ENCODE results near the gene KHDC4. TPM values are rescaled to one million over a fixed set of nuclear protein-coding genes. Genes with fewer than 3 reads are reported as not detected.

KHDC4 gene
- total and polyA plus RNA-seq, 2 of the 13 experiments (the other 11 are each of a cell fraction or from before 2014, with no cell fraction given): 33.5 to 92.0 TPM

- TF ChIP-seq MEIS1 (CRISPR knock-in tag; IDR thresholded peaks at IDR 0.05; ENCODE audit: borderline replicate concordance): peak; percentile 81; the same call in 1 of the 2 replicates
- no peak for TF ChIP-seq NRL (CRISPR knock-in tag; IDR thresholded peaks at IDR 0.05; ENCODE audit: borderline replicate concordance)
- peak; percentile 20; the same call in 1 of the 2 replicates for TF ChIP-seq IRF2 (CRISPR knock-in tag; IDR thresholded peaks at IDR 0.05)
- TF ChIP-seq MIER3 (CRISPR knock-in tag; IDR thresholded peaks at IDR 0.05; ENCODE audit: borderline replicate concordance): 0 out of 2 replicates have a peak, but pooled peaks have one; percentile 22
- TF ChIP-seq PHF8 (CRISPR knock-in tag; IDR thresholded peaks at IDR 0.05): peak; percentile 71
- 0 out of 2 replicates have a peak, but pooled peaks have one; percentile 39 for TF ChIP-seq ZFP90 (CRISPR knock-in tag; IDR thresholded peaks at IDR 0.05; ENCODE audit: borderline replicate concordance)
- TF ChIP-seq ZNF773 (CRISPR knock-in tag; IDR thresholded peaks at IDR 0.05; ENCODE audit: borderline replicate concordance): no peak
- no peak for TF ChIP-seq ZNF776 (CRISPR knock-in tag; IDR thresholded peaks at IDR 0.05)
- TF ChIP-seq, protein P1, sequence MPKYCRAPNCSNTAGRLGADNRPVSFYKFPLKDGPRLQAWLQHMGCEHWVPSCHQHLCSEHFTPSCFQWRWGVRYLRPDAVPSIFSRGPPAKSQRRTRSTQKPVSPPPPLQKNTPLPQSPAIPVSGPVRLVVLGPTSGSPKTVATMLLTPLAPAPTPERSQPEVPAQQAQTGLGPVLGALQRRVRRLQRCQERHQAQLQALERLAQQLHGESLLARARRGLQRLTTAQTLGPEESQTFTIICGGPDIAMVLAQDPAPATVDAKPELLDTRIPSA (CRISPR knock-in tag; IDR thresholded peaks at IDR 0.05; ENCODE audit: borderline replicate concordance): no peak; the same call in 1 of the 2 replicates
- no peak for TF ChIP-seq ZNF614 (CRISPR knock-in tag; IDR thresholded peaks at IDR 0.05; ENCODE audit: borderline replicate concordance)
- peak; percentile 92 for TF ChIP-seq YY1 (IDR thresholded peaks at IDR 0.05; ENCODE audit: insufficient read depth, insufficient replicate concordance, low read depth, low read length)
- no peak for TF ChIP-seq LCORL (IDR thresholded peaks at IDR 0.05)
- TF ChIP-seq LCORL (CRISPR knock-in tag; IDR thresholded peaks at IDR 0.05): peak; percentile 24; the same call in 1 of the 2 replicates
- TF ChIP-seq TEAD3 (CRISPR knock-in tag; optimal IDR thresholded peaks at IDR 0.05; ENCODE audit: borderline replicate concordance): peak; percentile 29
- no peak for TF ChIP-seq TMF1 (CRISPR knock-in tag; IDR thresholded peaks at IDR 0.05; ENCODE audit: low read depth)
- peak in 1 of 2 experiments; percentile 85; a peak in 2 of 4 replicates for TF ChIP-seq POLR2A (IDR thresholded peaks at IDR 0.05; ENCODE audit: insufficient read depth in 1 of 2, low read depth in 2 of 2, low read length in 2 of 2)
- peak; percentile 37; the same call in 1 of the 2 replicates for TF ChIP-seq ZFX (CRISPR knock-in tag; IDR thresholded peaks at IDR 0.05; ENCODE audit: low read depth)
- TF ChIP-seq HNRNPLL (IDR thresholded peaks at IDR 0.05; ENCODE audit: low read depth, low read length, poor library complexity, severe bottlenecking): peak; percentile 84
- no peak for TF ChIP-seq ATM (IDR thresholded peaks at IDR 0.05; ENCODE audit: borderline replicate concordance)
- peak; percentile 39; the same call in 1 of the 2 replicates for TF ChIP-seq GATAD1 (CRISPR knock-in tag; IDR thresholded peaks at IDR 0.05)
- TF ChIP-seq ZNF10 (CRISPR knock-in tag; IDR thresholded peaks at IDR 0.05; ENCODE audit: borderline replicate concordance, low read depth): no peak
- no peak for TF ChIP-seq ZNF781 (CRISPR knock-in tag; IDR thresholded peaks at IDR 0.05; ENCODE audit: borderline replicate concordance, not compliant biosample characterization)
- peak; percentile 98 for TF ChIP-seq AGO2 (optimal IDR thresholded peaks at IDR 0.05; ENCODE audit: low read depth, low read length)
- 0 out of 2 replicates have a peak, but pooled peaks have one; percentile 18 for TF ChIP-seq HINFP (CRISPR knock-in tag; IDR thresholded peaks at IDR 0.05; ENCODE audit: low read depth)
- no peak for TF ChIP-seq RCOR2 (CRISPR knock-in tag; IDR thresholded peaks at IDR 0.05)
- TF ChIP-seq, protein P2, sequence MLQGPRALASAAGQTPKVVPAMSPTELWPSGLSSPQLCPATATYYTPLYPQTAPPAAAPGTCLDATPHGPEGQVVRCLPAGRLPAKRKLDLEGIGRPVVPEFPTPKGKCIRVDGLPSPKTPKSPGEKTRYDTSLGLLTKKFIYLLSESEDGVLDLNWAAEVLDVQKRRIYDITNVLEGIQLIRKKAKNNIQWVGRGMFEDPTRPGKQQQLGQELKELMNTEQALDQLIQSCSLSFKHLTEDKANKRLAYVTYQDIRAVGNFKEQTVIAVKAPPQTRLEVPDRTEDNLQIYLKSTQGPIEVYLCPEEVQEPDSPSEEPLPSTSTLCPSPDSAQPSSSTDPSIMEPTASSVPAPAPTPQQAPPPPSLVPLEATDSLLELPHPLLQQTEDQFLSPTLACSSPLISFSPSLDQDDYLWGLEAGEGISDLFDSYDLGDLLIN (CRISPR knock-in tag; IDR thresholded peaks at IDR 0.05; ENCODE audit: borderline replicate concordance): no peak
These were observed 22.8 kb downstream of the KHDC4 start, which contains the start of gene RIT1 (continued) for GRCh38 chr1:155911156-155912055.
